Epithelial cell of proximal tubule (primary cell): Measurements from ENCODE around the gene PGM2. TPM values are rescaled to one million over a fixed set of nuclear protein-coding genes. Genes with fewer than 3 reads are reported as not detected.
A peak's percentile ranks its signal among the peaks of the same experiment; 100 is the strongest.

Source experiments
- DNase-seq: peaks from one replicate; pipeline ENCODE4 v3.0.0-alpha.2; 2011; ENCODE audit warnings: low read depth
- H3K4me3 ChIP-seq: 2 replicates; pipeline ENCODE4 v1.5.1; 2011; ENCODE audit warnings: low read depth, mild to moderate bottlenecking, low read length
- CTCF ChIP-seq: conservative IDR thresholded peaks from 2 replicates; pipeline ENCODE4 v1.5.1; 2012; ENCODE audit warnings: low read depth, mild to moderate bottlenecking, low read length
- total RNA-seq: library from RNA; depleted of rRNA; stranded (reverse); fragments of >200 nt; gene quantifications from 2 replicates; pipeline ENCODE4 v1.2.3, GENCODE V29; 2015

The PGM2 gene
- total RNA-seq, 1 donor from 2014 or later = 27.4 TPM

DNA sequence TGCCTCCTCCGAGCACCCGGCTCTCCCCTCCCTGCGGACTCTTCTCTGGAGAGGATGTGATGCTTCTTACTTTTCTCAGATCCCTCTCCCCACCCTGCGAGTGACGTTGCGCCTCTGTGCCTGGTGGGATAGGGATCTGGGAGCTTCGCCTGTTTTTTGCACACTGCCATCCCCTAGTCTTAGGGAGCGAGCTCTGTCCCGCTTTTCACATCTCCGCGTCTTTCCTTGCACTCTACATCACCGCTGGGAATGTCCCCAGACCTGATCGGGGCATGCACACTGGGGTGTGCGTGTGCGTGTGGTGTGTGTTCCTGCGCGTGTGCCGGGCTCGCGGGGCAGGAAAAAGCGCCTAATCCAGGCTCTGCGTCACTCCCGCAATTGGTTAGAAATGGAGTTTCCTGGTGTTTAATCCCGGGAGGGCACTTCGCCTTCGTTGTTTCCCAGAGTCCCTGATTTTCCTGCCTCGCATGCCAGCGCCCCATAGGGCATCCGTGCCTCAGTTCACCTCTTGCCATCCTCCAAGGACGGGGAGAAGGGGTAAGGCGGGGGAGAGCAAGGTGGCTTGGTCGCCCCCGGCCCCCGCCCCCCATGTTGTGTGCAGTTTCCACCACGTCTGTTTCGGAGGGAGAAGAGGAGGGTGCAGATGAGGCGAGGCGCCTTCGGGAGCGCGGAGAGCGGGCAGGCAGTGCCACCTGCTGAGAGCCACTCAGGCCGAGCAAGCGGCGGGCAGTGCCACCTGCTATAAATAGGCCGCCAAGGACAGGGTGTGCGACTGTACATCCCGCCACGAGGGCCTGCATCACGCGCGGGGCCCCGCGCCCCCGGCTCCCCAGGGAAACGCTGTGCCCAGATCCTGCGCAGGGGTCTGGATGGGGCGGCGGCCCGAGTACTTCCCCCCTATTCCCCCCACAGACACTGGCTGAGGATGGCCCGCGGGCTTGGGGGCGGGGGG lies 63.6 kb downstream of the PGM2 start:
- TF ChIP-seq CTCF = peak; percentile 33
- H3K4me3 ChIP-seq = peak overlapping the region; percentile 60
- DNase-seq = no peak

DNA sequence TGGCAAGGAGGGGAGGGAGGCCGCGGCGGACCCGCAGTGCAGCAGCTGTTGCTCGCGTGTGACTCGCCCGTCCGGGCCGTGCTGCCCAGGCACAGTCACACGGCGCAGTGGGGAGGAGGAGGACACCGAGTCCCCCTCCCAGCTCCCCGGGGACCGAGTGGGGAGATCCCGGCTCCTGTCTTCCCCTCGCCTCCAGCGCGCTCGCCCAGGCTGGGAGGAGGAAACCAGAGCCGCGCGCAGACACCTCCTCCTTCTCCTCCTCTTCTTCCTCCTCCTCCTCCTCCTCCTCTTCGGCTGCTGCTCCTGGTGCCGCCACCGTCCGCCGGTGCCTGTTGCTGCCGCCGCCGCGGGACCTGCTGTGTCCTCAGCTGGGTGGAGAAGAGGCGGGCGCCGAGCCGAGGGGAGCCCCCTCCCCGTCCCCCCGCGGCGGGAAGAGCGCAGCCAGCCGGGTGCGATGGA lies 64.3 kb downstream of the PGM2 start, which contains the start of gene TBC1D1:
TBC1D1 (plus strand) TSS at position 284 of the 459 bp plus-strand sequence. CDS start 11,012 bp downstream, outside the sequence.
- DNase-seq = no peak
- no peak for TF ChIP-seq CTCF

GRCh38 chr4:37891260-37892159 lies 65.0 kb downstream of the PGM2 start:
- no peak for DNase-seq

More for the DNA sequence above, 64.3 kb downstream of the PGM2 start, which contains the start of gene TBC1D1:
- H3K4me3 ChIP-seq = peak within 1 kb of the TSS; percentile 60

DNA sequence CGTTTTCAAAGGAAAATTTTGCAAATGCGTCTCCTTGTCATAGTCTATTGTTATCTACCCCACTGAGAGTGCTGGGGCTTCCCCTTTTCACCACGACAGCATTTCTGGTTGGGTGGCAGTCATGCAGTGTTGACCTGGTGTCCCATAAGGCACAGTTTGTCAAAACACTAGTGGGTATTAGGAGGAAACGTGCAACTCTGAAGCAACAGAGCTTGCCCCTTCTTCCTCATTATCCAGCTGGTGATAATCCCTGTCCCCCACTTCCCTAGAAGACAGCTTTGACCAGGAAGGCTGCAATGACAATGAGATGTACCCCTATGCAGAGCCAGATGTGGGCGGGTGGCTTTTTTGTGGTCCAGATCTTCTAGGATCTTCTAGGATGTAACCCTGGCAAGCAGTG lies 66.2 kb downstream of the PGM2 start:
- H3K4me3 ChIP-seq = no peak overlapping the region
- DNase-seq = no peak
- no peak for TF ChIP-seq CTCF

More at GRCh38 chr4:37891260-37892159, 65.0 kb downstream of the PGM2 start:
- TF ChIP-seq CTCF = no peak
- H3K4me3 ChIP-seq = peak overlapping the region; percentile 60

- no peak for TF ChIP-seq CTCF
- H3K4me3 ChIP-seq = no peak overlapping the region
- DNase-seq = no peak
Observed at GRCh38 chr4:37893164-37893563, 66.7 kb downstream of the PGM2 start.

GRCh38 chr4:37895271-37895670 lies 68.8 kb downstream of the PGM2 start:
- H3K4me3 ChIP-seq = no peak overlapping the region
- DNase-seq = no peak
- no peak for TF ChIP-seq CTCF
